ENCODE results near the gene OTUB2.

- TF ChIP-seq CTCF (conservative IDR thresholded peaks at IDR 0.05; ENCODE audit: low read depth, low read length), result no peak
- TF ChIP-seq EZH2 (IDR thresholded peaks at IDR 0.05; ENCODE audit: borderline replicate concordance, low read depth, low read length, poor library complexity, severe bottlenecking), result no peak
Observed at GRCh38 chr14:93987815-93988476, 38.2 kb upstream of the OTUB2 start.

Measured in A673 (cell line).